Mesendoderm (in vitro differentiated cells): ENCODE measurements around the gene ABCD1.

Experiments used
- DNase-seq: peaks from one replicate; pipeline ENCODE4 v3.0.0; 2013
- H2AK5ac ChIP-seq: 2 replicates; pipeline ENCODE4 v1.6.1; 2013; ENCODE audit warnings: low read length, inconsistent platforms
- H2BK120ac ChIP-seq: 2 replicates; pipeline ENCODE4 v1.6.1; 2013; ENCODE audit warnings: low read depth, mild to moderate bottlenecking, low read length, moderate library complexity, mixed read lengths
- H2BK15ac ChIP-seq: replicated peaks from 2 replicates; pipeline ENCODE4 v1.6.1; 2013; ENCODE audit warnings: low read depth, mild to moderate bottlenecking, moderate library complexity
- H2BK5ac ChIP-seq: 2 replicates; pipeline ENCODE4 v1.6.1; 2013; ENCODE audit warnings: low read length, inconsistent platforms
- H3K18ac ChIP-seq: 2 replicates; pipeline ENCODE4 v1.6.1; 2013; ENCODE audit warnings: mild to moderate bottlenecking, low read length, mixed read lengths
- H3K23ac ChIP-seq: one replicate; pipeline ENCODE4 v1.6.1; 2013; ENCODE audit warnings: low read length
- H3K27ac ChIP-seq: 2 replicates; pipeline ENCODE4 v1.5.1; 2013; ENCODE audit warnings: low read depth, mild to moderate bottlenecking, inconsistent platforms, low read length, moderate library complexity
- H3K27me3 ChIP-seq: 2 replicates; pipeline ENCODE4 v1.6.1; 2013; ENCODE audit warnings: low read length, control low read depth, mild to moderate bottlenecking, inconsistent platforms; ENCODE audit not compliant: insufficient read depth, poor library complexity
- H3K36me3 ChIP-seq: 2 replicates; pipeline ENCODE4 v1.6.1; 2013; ENCODE audit warnings: low read length, inconsistent platforms; ENCODE audit not compliant: control insufficient read depth, insufficient read depth
- H3K4ac ChIP-seq: one replicate; pipeline ENCODE4 v1.6.1; 2013; ENCODE audit warnings: low read depth, mild to moderate bottlenecking, low read length, moderate library complexity
- H3K4me1 ChIP-seq: 2 replicates; pipeline ENCODE4 v1.6.1; 2013; ENCODE audit warnings: low read depth, low read length, inconsistent platforms; ENCODE audit not compliant: control insufficient read depth
- H3K4me2 ChIP-seq: 2 replicates; pipeline ENCODE4 v1.6.1; 2013; ENCODE audit warnings: low read length
- H3K4me3 ChIP-seq: 2 replicates; pipeline ENCODE4 v1.5.1; 2013; ENCODE audit warnings: mild to moderate bottlenecking, low read length
- H3K56ac ChIP-seq: one replicate; pipeline ENCODE4 v1.6.1; 2013; ENCODE audit warnings: low read length
- H3K79me1 ChIP-seq: 2 replicates; pipeline ENCODE4 v1.6.1; 2013; ENCODE audit warnings: low read length, inconsistent platforms
- H3K79me2 ChIP-seq: 2 replicates; pipeline ENCODE4 v1.6.1; 2013; ENCODE audit warnings: mild to moderate bottlenecking, low read length; ENCODE audit not compliant: control insufficient read depth, insufficient read depth
- H3K9ac ChIP-seq: 2 replicates; pipeline ENCODE4 v1.6.1; 2013; ENCODE audit warnings: low read length, inconsistent platforms
- H4K5ac ChIP-seq: one replicate; pipeline ENCODE4 v1.6.1; 2013; ENCODE audit warnings: low read length
- H4K8ac ChIP-seq: one replicate; pipeline ENCODE4 v1.6.1; 2013; ENCODE audit warnings: low read depth, mild to moderate bottlenecking, control low read depth, low read length, moderate library complexity
- WGBS: extraction: QIAGEN DNeasy Blood & Tissue Kit; methylation state at CpG from one replicate; pipeline ENCODE4 v1.1.7; 2013; ENCODE audit warnings: low lambda C conversion rate, missing lambda C conversion rate; ENCODE audit not compliant: insufficient coverage; ENCODE audit errors: extremely low coverage; 5-methylcytosine and 5-hydroxymethylcytosine counted together

ABCD1 gene

GRCh38 chrX:153773218-153773611 is 48.6 kb downstream of the ABCD1 start:
- Histone ChIP-seq H3K36me3 (no peaks in the 10 kb centered on the region), H3K23ac (no peak overlapping the region), H3K4me2 (no peak overlapping the region), H4K8ac (no peak overlapping the region), H2AK5ac (no peak overlapping the region), H3K27me3 (no peaks in the 10 kb centered on the region), H2BK15ac (no peak overlapping the region), H3K18ac (no peak overlapping the region), H4K5ac (no peak overlapping the region), H3K56ac (no peak overlapping the region), H3K9ac (no peak overlapping the region), H3K4me3 (no peak overlapping the region), H3K4me1 (no peaks in the 10 kb centered on the region), H3K27ac (no peak overlapping the region), H3K79me1 (no peaks in the 10 kb centered on the region), H2BK120ac (no peak overlapping the region), H3K79me2 (no peaks in the 10 kb centered on the region), H3K4ac (no peak overlapping the region), H2BK5ac (no peak overlapping the region)
- DNase-seq: no peak
- no CpG with 5 or more reads among the region's 23 CpGs for WGBS

GRCh38 chrX:153773741-153774575 is 49.3 kb downstream of the ABCD1 start:
- Histone ChIP-seq H3K27ac (no peak overlapping the region), H3K4me1 (no peaks in the 10 kb centered on the region), H3K23ac (no peak overlapping the region), H3K56ac (no peak overlapping the region), H3K4ac (no peak overlapping the region), H3K27me3 (no peaks in the 10 kb centered on the region), H3K79me1 (no peaks in the 10 kb centered on the region), H2AK5ac (no peak overlapping the region), H3K36me3 (no peaks in the 10 kb centered on the region), H3K9ac (no peak overlapping the region), H2BK120ac (no peak overlapping the region), H2BK5ac (no peak overlapping the region), H3K4me3 (no peak overlapping the region), H4K8ac (no peak overlapping the region), H3K4me2 (no peak overlapping the region), H4K5ac (no peak overlapping the region), H3K18ac (no peak overlapping the region), H3K79me2 (no peaks in the 10 kb centered on the region), H2BK15ac (no peak overlapping the region)
- no peak for DNase-seq
- no CpG with 5 or more reads among the region's 48 CpGs for WGBS

GRCh38 chrX:153774576-153775292 is 50.1 kb downstream of the ABCD1 start:
- Histone ChIP-seq H2BK120ac (no peak overlapping the region), H3K18ac (no peak overlapping the region), H3K36me3 (no peaks in the 10 kb centered on the region), H3K27me3 (no peaks in the 10 kb centered on the region), H3K27ac (no peak overlapping the region), H3K23ac (no peak overlapping the region), H2BK5ac (no peak overlapping the region), H4K5ac (no peak overlapping the region), H3K4me1 (no peaks in the 10 kb centered on the region), H3K4me3 (no peak overlapping the region), H3K9ac (no peak overlapping the region), H2BK15ac (no peak overlapping the region), H4K8ac (no peak overlapping the region), H3K79me1 (no peaks in the 10 kb centered on the region), H3K4me2 (no peak overlapping the region), H3K56ac (no peak overlapping the region), H3K79me2 (no peaks in the 10 kb centered on the region), H2AK5ac (no peak overlapping the region), H3K4ac (no peak overlapping the region)
- DNase-seq: no peak
- no CpG with 5 or more reads among the region's 37 CpGs for WGBS

DNA sequence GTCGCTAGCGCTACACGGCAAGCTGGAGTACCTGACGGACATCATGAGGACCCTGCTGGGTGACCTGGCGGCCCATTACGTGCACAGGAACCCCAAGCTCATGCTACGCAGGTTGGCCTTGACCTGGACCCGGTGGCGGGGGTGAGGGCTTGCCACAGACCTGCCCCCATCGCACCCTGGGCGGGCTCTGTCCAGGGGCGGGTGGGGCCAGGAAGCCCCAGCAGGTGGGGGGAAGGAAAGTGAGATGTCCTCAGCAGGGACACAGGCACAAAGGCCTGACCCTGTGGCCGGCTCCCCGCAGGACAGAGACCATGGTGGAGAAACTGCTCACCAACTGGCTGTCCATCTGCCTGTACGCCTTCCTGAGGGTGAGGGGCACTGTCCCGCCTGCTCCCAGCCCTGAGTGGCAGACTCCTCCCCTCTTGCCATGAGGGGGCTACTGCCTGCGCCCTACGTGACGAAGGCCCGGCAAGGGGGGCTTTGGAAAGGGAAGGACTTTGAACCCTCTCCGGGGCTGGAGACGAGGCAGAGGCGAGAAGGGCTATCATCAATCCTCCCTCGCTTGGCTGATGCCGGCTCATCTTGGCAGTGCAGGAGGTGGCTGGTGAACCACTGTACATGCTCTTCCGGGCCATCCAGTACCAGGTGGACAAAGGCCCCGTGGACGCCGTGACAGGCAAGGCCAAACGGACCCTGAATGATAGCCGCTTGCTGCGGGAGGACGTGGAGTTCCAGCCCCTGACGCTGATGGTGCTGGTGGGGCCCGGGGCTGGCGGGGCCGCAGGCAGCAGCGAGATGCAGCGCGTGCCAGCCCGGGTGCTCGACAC is 50.9 kb downstream of the ABCD1 start:
- H2BK5ac ChIP-seq: no peak overlapping the region
- no peak overlapping the region for H3K18ac ChIP-seq
- H3K9ac ChIP-seq: no peak overlapping the region
- no peaks in the 10 kb centered on the region for H3K36me3 ChIP-seq
- H3K4me3 ChIP-seq: no peak overlapping the region
- no peak overlapping the region for H2BK120ac ChIP-seq
- WGBS: no CpG with 5 or more reads among the region's 42 CpGs
- no peaks in the 10 kb centered on the region for H3K27me3 ChIP-seq
- no peak overlapping the region for H3K27ac ChIP-seq
- no peak overlapping the region for H3K4ac ChIP-seq
- no peak overlapping the region for H3K4me2 ChIP-seq
- no peak overlapping the region for H2AK5ac ChIP-seq
- no peak overlapping the region for H3K56ac ChIP-seq
- no peak overlapping the region for H4K8ac ChIP-seq
- H2BK15ac ChIP-seq: no peak overlapping the region
- no peaks in the 10 kb centered on the region for H3K4me1 ChIP-seq
- H3K23ac ChIP-seq: no peak overlapping the region
- no peaks in the 10 kb centered on the region for H3K79me2 ChIP-seq
- H4K5ac ChIP-seq: no peak overlapping the region
- H3K79me1 ChIP-seq: no peaks in the 10 kb centered on the region
- DNase-seq: no peak

- Histone ChIP-seq H4K8ac (no peak overlapping the region), H2AK5ac (no peak overlapping the region), H3K27ac (no peak overlapping the region), H3K9ac (no peak overlapping the region), H2BK15ac (no peak overlapping the region), H3K56ac (no peak overlapping the region), H3K18ac (no peak overlapping the region), H3K23ac (no peak overlapping the region), H3K79me1 (no peaks in the 10 kb centered on the region), H3K36me3 (no peaks in the 10 kb centered on the region), H3K4me1 (no peaks in the 10 kb centered on the region), H3K4me3 (no peak overlapping the region), H3K4ac (no peak overlapping the region), H2BK5ac (no peak overlapping the region), H3K79me2 (no peaks in the 10 kb centered on the region), H3K27me3 (no peaks in the 10 kb centered on the region), H4K5ac (no peak overlapping the region), H2BK120ac (no peak overlapping the region), H3K4me2 (no peak overlapping the region)
- no CpG with 5 or more reads among the region's 20 CpGs for WGBS
- DNase-seq: no peak
These were observed 51.5 kb downstream of the ABCD1 start for GRCh38 chrX:153776120-153776599.
